GM21717 (cell line): ENCODE results near the gene TUBA4A.

Experiments
- ATAC-seq: cut with Tn5 transposase; IDR thresholded peaks from one replicate; pipeline ENCODE4 v1.9.1; 2021; ENCODE audit warnings: mild to moderate bottlenecking, moderate library complexity; ENCODE audit not compliant: unreplicated experiment

The TUBA4A gene

GRCh38 chr2:219253753-219254589 lies at the start of gene TUBA4A:
TUBA4A (minus strand) TSS chr2:219253918; CDS start chr2:219253858, 60 bp downstream.
- ATAC-seq: peak; percentile 47

GRCh38 chr2:219302412-219302968 lies 48.8 kb upstream of the TUBA4A start:
- ATAC-seq: no peak

- ATAC-seq: no peak
These were observed 46.3 kb upstream of the TUBA4A start for GRCh38 chr2:219300022-219300421.

GRCh38 chr2:219299372-219299760 lies 45.6 kb upstream of the TUBA4A start:
- no peak for ATAC-seq

GRCh38 chr2:219298759-219299371 lies 45.1 kb upstream of the TUBA4A start:
- ATAC-seq: peak; percentile 62

GRCh38 chr2:219297766-219298456 lies 44.2 kb upstream of the TUBA4A start:
- ATAC-seq: no peak

GRCh38 chr2:219296631-219297391 lies 43.1 kb upstream of the TUBA4A start:
- ATAC-seq: no peak

- no peak for ATAC-seq
These were observed 42.4 kb upstream of the TUBA4A start for GRCh38 chr2:219296142-219296541.

GRCh38 chr2:219294356-219295351 lies 40.9 kb upstream of the TUBA4A start:
- peak; percentile 87 for ATAC-seq

- ATAC-seq: no peak
These were observed 40.1 kb upstream of the TUBA4A start for GRCh38 chr2:219293736-219294231.

GRCh38 chr2:219292616-219293015 lies 38.9 kb upstream of the TUBA4A start:
- ATAC-seq: no peak

GRCh38 chr2:219291910-219292490 lies 38.3 kb upstream of the TUBA4A start:
- ATAC-seq: no peak

GRCh38 chr2:219291394-219291793 lies 37.7 kb upstream of the TUBA4A start:
- ATAC-seq: no peak

- ATAC-seq: no peak
These were observed 36.9 kb upstream of the TUBA4A start for GRCh38 chr2:219290381-219291171.

- no peak for ATAC-seq
These were observed 36.0 kb upstream of the TUBA4A start for GRCh38 chr2:219289537-219290361.

GRCh38 chr2:219289195-219289536 lies 35.4 kb upstream of the TUBA4A start:
- ATAC-seq: no peak

GRCh38 chr2:219287580-219288265 lies 34.0 kb upstream of the TUBA4A start:
- no peak for ATAC-seq
